Peyer's patch (tissue), 4 donors: ENCODE data around the gene ISLR. TPM values are rescaled to one million over a fixed set of nuclear protein-coding genes. Genes with fewer than 3 reads are reported as not detected.

ENCODE experiments used
- DNase-seq, 3 donors: peaks; one replicate each; pipeline ENCODE4 v3.0.0-alpha.2; 2017 to 2019
- H3K27ac ChIP-seq, 4 donors: fragments of 200-600 bp; sonication (generic); one replicate each; pipeline ENCODE4 v1.5.1; 2016 to 2019
- H3K27me3 ChIP-seq, 2 donors: fragments of 200-600 bp; sonication (generic); one replicate each; pipeline ENCODE4 v1.5.1; 2019
- H3K36me3 ChIP-seq, 3 donors: fragments of 200-600 bp; sonication (generic); one replicate each; pipeline ENCODE4 v1.5.1; 2016 to 2019
- H3K4me1 ChIP-seq, 4 donors: fragments of 200-600 bp; sonication (generic); one replicate each; pipeline ENCODE4 v1.5.1; 2016 to 2019
- H3K4me3 ChIP-seq, 4 donors: fragments of 200-600 bp; sonication (generic); 1 replicate in 3 of 4; 2 replicates in 1 of 4; pipeline ENCODE4 v1.5.1; 2016 to 2019; ENCODE audit warnings: mild to moderate bottlenecking in 1 of 4
- H3K9me3 ChIP-seq, 4 donors: fragments of 200-600 bp; sonication (generic); one replicate each; pipeline ENCODE4 v1.5.1; 2016 to 2019; ENCODE audit warnings: mild to moderate bottlenecking in 1 of 4
- POLR2A ChIP-seq, 2 donors: fragments of 450-650 bp; IDR thresholded peaks; one replicate each; pipeline ENCODE4 v1.5.1; 2017; ENCODE audit warnings: antibody characterized with exemption in 2 of 2, mild to moderate bottlenecking in 2 of 2, moderate library complexity in 2 of 2
- total RNA-seq, 4 donors: library from RNA; depleted of rRNA; stranded (reverse); fragments of >200 nt; gene quantifications; one replicate each; pipeline ENCODE4 v1.1.0, GENCODE V29; 2016
- TF ChIP-seq, protein P1 (sequence below), 6 experiments: fragments of 450-650 bp in 4 of 6; fragments of 200-600 bp in 2 of 6; sonication (generic) in 1 of 6; IDR thresholded peaks; one replicate each; pipeline ENCODE4 v1.5.1; 2017 to 2019; ENCODE audit warnings: antibody characterized with exemption in 6 of 6, mild to moderate bottlenecking in 3 of 6, moderate library complexity in 1 of 6

Gene ISLR
- total RNA-seq, 4 donors from 2014 or later = 6.3 to 22.8 (median 17.5) TPM

DNA sequence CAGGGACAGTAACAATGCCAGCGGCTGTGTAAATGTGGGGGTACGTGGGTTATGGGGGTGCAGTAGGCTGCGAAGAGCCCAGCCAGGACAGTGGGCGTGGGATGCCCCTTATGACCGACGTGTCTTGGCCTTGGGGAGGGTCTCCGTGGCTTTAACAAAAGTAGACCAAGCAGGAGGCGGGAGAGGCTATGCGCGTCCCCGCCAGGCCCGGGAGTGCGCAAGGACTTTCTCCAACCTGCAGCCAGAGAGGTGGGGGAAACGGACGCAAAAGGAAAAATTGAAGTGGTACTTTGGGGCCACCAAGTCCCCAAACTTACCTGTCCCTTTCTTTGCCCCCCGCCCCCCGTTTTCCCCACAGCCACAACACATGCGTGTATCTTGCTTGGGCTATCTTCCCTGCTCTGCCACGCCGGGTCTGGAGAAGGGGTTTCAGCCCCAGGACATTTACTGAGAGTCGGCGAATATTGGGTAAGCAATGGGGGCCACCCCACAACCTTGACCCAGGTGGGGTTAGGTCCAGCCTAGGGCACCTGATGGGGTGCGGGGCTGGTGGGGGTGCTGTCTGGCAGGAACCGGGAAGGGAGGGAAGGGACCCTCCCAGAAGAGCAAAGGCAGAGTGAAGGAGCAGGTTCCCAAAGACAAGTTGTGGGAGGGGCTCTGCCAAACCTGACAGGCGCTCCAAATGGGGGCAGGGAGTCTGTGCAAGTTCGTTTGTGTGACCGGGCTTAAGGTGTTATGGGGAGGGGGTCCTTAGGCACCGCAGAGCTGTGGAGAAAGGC is 42.5 kb upstream of the ISLR start:
- TF ChIP-seq, protein P1, sequence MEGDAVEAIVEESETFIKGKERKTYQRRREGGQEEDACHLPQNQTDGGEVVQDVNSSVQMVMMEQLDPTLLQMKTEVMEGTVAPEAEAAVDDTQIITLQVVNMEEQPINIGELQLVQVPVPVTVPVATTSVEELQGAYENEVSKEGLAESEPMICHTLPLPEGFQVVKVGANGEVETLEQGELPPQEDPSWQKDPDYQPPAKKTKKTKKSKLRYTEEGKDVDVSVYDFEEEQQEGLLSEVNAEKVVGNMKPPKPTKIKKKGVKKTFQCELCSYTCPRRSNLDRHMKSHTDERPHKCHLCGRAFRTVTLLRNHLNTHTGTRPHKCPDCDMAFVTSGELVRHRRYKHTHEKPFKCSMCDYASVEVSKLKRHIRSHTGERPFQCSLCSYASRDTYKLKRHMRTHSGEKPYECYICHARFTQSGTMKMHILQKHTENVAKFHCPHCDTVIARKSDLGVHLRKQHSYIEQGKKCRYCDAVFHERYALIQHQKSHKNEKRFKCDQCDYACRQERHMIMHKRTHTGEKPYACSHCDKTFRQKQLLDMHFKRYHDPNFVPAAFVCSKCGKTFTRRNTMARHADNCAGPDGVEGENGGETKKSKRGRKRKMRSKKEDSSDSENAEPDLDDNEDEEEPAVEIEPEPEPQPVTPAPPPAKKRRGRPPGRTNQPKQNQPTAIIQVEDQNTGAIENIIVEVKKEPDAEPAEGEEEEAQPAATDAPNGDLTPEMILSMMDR (IDR thresholded peaks at IDR 0.05) = no peak
- TF ChIP-seq POLR2A (IDR thresholded peaks at IDR 0.05) = no peak
- peaks cover 0 to 73% of the 10 kb centered on the region in 2 donors for H3K27me3 ChIP-seq
- H3K36me3 ChIP-seq = no peaks in the 10 kb centered on the region
- DNase-seq = peak in 1 of 3 donors; percentile 6
- H3K9me3 ChIP-seq = no peaks in the 10 kb centered on the region
- H3K27ac ChIP-seq = no peak overlapping the region
- H3K4me1 ChIP-seq = peaks cover 0 to 46% (median 23%) of the 10 kb centered on the region in 4 donors
- no peak overlapping the region for H3K4me3 ChIP-seq

DNA sequence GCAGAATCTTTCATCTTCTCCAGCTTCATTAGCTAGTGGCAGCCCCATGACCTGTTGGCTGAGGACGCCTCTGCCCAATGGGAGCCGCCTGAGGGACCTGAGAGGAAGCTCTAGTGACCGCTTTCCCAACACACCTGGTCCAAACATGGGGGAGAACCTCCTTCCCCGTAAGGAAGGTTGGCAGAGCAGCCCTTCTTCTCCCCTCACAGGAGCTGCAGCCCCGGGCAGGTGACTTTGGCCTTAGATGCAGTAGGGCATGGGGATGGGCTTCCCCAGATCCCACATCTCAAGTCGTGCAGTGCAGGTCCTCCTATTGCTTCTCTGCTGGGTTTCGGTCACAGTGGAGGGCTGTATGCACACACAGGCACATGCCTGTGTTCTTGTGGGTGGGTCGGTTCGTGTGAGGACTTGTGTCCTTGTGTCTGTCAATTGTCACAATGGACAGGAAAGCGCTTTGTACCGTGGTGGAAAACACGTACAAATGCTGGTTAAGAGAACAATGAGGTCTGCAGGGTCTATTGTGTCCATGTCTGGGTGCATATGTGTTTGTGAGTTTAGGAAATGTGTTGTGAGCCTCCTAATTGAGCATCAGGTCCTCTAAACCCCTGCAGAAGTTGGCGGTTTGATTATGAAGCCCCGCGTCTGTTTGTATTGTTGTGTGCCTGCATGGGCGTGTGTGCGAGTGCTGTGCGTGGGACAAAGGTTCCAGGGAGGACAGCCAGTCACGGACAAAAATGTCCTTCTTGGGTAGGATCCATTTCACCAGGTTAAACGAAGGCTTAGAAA is 41.7 kb upstream of the ISLR start:
- DNase-seq = no peak
- H3K4me3 ChIP-seq = no peak overlapping the region
- H3K27ac ChIP-seq = no peak overlapping the region
- peaks cover 0 to 77% of the 10 kb centered on the region in 2 donors for H3K27me3 ChIP-seq
- TF ChIP-seq, protein P1 (IDR thresholded peaks at IDR 0.05) = no peak
- no peak for TF ChIP-seq POLR2A (IDR thresholded peaks at IDR 0.05)
- no peaks in the 10 kb centered on the region for H3K36me3 ChIP-seq
- no peaks in the 10 kb centered on the region for H3K9me3 ChIP-seq
- H3K4me1 ChIP-seq = peaks cover 0 to 54% (median 29%) of the 10 kb centered on the region in 4 donors

DNA sequence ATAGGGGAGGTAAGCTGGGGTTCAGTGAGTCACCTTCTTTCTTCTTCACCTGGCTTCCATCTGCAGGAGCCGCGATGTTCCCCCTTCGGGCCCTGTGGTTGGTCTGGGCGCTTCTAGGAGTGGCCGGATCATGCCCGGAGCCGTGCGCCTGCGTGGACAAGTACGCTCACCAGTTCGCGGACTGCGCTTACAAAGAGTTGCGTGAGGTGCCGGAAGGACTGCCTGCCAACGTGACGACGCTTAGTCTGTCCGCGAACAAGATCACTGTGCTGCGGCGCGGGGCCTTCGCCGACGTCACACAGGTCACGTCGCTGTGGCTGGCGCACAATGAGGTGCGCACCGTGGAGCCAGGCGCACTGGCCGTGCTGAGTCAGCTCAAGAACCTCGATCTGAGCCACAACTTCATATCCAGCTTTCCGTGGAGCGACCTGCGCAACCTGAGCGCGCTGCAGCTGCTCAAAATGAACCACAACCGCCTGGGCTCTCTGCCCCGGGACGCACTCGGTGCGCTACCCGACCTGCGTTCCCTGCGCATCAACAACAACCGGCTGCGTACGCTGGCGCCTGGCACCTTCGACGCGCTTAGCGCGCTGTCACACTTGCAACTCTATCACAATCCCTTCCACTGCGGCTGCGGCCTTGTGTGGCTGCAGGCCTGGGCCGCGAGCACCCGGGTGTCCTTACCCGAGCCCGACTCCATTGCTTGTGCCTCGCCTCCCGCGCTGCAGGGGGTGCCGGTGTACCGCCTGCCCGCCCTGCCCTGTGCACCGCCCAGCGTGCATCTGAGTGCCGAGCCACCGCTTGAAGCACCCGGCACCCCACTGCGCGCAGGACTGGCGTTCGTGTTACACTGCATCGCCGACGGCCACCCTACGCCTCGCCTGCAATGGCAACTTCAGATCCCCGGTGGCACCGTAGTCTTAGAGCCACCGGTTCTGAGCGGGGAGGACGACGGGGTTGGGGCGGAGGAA is 40.5 kb upstream of the ISLR start:
- TF ChIP-seq, protein P1 (IDR thresholded peaks at IDR 0.05) = no peak
- TF ChIP-seq POLR2A (IDR thresholded peaks at IDR 0.05) = no peak
- Histone ChIP-seq H3K4me3 (no peak overlapping the region), H3K27ac (no peak overlapping the region), H3K9me3 (no peaks in the 10 kb centered on the region), H3K4me1 (peaks cover 0 to 53% (median 27%) of the 10 kb centered on the region in 4 donors), H3K27me3 (peaks cover 0 to 74% of the 10 kb centered on the region in 2 donors), H3K36me3 (no peaks in the 10 kb centered on the region)
- DNase-seq = no peak

DNA sequence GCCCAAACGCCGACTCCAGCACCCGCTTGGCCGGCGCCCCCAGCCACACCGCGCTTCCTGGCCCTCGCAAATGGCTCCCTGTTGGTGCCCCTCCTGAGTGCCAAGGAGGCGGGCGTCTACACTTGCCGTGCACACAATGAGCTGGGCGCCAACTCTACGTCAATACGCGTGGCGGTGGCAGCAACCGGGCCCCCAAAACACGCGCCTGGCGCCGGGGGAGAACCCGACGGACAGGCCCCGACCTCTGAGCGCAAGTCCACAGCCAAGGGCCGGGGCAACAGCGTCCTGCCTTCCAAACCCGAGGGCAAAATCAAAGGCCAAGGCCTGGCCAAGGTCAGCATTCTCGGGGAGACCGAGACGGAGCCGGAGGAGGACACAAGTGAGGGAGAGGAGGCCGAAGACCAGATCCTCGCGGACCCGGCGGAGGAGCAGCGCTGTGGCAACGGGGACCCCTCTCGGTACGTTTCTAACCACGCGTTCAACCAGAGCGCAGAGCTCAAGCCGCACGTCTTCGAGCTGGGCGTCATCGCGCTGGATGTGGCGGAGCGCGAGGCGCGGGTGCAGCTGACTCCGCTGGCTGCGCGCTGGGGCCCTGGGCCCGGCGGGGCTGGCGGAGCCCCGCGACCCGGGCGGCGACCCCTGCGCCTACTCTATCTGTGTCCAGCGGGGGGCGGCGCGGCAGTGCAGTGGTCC is 39.7 kb upstream of the ISLR start:
- no peak for TF ChIP-seq POLR2A (IDR thresholded peaks at IDR 0.05)
- TF ChIP-seq, protein P1 (IDR thresholded peaks at IDR 0.05) = no peak
- H3K9me3 ChIP-seq = no peaks in the 10 kb centered on the region
- no peak for DNase-seq
- no peak overlapping the region for H3K27ac ChIP-seq
- no peaks in the 10 kb centered on the region for H3K36me3 ChIP-seq
- H3K4me1 ChIP-seq = peaks cover 0 to 45% (median 23%) of the 10 kb centered on the region in 4 donors
- peaks cover 0 to 65% of the 10 kb centered on the region in 2 donors for H3K27me3 ChIP-seq
- no peak overlapping the region for H3K4me3 ChIP-seq
